GM21737 (cell line): ENCODE results near the gene ARHGAP30.
"Not testable (repeated sequence)": the region's sequence is repeated elsewhere in the genome, so short reads cannot be mapped to it uniquely, and the experiment has no call there.

Experiments
- ATAC-seq: cut with Tn5 transposase; IDR thresholded peaks from one replicate; pipeline ENCODE4 v1.9.1; 2021; ENCODE audit warnings: mild to moderate bottlenecking, moderate library complexity; ENCODE audit not compliant: unreplicated experiment

ARHGAP30 gene

DNA sequence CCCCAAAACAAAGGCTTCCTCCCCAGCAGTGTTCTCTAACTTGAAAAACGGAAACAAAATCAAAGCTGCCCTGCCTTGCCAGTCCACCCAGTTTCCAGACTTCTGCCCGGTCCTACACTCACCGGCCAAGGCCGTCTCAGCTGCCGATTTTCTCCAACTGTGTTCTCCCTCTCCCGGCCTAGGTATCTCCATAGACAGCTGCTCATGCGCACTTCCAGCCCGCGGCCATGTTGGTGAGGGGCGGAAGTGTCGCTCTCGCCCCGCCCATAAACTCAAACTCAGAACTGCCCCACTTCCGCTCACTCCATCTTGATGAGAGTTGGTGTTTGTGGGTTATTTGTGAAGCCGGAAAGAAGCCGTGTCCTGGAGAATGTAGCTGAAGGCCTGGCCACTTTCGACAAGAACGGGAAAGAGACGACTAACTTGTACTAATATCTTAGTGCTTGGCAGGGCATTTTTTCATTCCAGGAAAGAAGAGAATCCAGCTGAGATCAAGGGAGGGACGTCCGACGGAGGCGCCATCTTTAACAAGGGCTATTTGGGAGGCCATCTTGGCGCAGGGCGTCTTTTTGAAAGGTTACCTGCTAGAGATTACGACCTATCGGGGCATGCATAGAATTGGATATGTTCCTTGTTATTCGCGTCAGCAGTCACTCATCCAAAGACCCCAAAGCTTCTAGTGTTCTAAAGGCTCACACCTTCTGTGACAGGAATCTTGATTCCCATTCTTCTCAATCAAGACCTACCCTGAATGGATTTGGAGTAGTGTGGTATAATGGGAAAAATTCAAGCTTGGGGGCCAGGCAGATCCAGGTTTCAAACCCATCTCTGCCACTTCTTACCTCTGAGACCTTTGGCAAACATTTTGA is 23.7 kb downstream of the ARHGAP30 start, which contains the start of gene USF1:
TSS of gene USF1 (minus strand) at position 242 of the 869 bp plus-strand sequence. CDS start 2,702 bp downstream, outside the sequence.
- peak; percentile 53 for ATAC-seq

DNA sequence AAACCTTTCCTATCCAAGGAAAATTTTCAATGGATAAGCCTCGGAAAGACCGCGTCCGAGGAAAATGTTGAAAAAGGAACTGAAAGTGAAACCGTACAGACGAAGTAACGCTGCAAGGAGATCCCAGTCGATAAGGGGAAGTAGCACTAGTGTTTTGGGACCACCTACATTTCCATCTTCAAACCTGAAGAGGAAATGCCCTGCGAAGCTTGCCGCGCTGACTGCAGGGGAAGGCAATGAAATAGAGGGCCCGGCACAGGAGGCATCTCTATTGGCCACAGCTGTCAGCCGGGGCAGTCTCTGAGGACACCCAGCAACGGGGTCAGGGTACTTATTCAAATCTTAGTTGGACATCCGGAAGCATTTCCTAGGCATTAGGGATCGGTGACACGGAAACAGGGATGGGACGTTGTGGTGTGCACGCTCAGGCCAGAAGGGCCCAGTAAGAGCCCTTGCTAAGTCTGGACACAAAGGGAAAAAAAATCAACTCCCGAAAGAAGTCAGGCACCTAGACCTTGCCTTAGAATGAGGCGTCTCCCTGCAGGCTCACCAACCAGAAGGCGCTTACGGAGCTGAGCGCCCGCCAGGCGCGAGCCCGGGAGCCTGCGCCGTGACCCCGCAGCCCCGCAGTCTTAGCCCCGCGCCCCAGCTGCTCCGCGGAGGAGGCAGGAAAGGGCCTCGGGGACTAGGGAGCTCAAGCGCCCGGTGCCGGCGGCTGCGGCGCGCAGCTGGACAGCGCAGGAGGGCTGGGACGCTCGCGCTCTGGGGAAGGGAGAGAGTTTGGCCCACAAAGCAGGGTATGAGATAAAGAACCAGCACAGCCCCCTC is 24.6 kb downstream of the ARHGAP30 start:
- ATAC-seq, result peak; percentile 40

DNA sequence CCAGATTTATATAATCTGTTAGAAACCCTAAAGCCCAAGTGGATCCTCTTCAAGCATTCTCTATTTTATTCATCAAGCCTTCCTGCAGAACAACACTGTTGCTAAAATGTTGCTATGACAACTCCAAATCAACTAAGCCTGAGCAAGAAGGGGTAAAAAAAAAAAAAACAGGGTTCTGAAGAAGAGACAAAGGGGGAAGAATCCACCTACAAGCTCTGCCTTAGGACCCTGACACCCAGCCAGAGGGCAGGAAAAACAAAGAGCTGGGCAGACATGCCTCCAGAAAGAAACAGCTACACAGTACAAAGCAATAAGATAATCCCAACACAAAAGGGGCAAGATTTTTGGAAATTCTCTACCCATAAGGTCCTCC is 25.2 kb downstream of the ARHGAP30 start:
- no peak for ATAC-seq

DNA sequence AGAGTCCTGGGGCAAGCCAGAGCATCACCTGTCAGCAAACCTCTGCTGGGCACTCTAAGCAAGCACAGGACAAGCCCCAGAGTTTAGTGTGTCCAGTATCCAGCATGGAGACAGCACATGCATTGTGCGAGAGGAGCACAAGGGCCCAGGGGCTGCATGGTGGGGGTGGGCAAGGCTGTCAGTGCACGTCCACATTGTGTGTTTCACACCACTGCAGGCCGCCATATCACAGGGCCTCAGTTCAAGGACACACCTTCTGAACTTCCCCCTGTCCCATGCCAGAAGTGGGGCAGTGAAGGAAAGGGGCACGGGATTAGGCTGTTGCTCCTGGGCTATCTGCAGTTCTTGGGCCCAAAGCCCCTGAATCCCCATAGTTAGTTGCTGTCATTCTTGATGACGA is 30.1 kb downstream of the ARHGAP30 start:
- ATAC-seq, result no peak

DNA sequence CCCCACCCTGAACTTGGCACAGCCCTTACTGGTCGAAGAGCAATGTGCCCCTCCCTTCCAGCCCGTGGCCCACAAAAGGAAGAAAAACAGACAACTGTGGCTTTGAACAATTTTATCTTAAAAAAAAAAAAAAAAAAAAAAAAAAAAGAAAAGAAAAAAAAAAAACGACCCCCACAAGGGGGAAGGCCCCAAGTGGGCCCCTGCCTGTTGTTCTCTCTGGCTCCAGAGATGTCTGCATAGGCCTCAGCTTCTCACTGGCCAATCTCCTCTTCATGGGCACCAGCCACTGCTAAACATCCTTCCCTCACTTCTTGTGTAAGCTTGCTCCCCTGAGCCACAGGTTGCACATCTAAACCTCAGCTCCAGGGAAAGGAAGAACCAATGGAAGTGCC is 30.5 kb downstream of the ARHGAP30 start:
- ATAC-seq, result no peak

DNA sequence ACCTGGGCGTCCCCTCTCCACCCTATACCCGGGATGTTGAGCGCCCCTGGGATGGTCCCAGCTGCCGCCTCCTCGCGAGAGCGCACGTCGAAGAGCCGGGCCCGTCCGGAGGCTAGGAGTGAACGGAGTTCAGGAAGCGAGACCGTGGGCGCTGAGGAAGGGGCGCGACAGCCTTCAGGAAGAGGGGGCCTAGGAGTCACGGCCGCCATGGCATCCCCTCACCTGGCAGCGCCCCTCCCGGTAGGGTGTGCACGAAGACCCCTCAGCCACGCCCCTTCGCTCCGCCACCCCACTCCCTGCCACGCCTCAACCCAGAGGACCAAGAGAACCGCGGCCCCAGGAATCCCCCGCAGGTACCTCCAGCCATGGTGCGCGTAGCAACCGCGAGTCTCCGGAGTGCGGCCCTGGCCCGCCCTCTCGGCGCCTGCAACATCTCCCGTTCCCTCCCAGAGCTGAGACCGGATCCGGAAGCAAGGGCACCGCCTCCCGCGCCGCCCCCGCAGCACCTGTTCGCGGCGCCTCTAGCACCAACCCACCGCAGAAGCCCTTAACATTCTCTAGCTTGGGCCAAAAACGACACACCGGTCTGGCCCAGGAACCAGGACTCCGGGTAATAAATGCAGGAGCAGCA is 31.1 kb downstream of the ARHGAP30 start, which contains the start of gene TSTD1:
TSS of gene TSTD1 (minus strand) at position 442 of the 631 bp plus-strand sequence. CDS start at position 367, 75 bp downstream.
- ATAC-seq, result peak; percentile 69

DNA sequence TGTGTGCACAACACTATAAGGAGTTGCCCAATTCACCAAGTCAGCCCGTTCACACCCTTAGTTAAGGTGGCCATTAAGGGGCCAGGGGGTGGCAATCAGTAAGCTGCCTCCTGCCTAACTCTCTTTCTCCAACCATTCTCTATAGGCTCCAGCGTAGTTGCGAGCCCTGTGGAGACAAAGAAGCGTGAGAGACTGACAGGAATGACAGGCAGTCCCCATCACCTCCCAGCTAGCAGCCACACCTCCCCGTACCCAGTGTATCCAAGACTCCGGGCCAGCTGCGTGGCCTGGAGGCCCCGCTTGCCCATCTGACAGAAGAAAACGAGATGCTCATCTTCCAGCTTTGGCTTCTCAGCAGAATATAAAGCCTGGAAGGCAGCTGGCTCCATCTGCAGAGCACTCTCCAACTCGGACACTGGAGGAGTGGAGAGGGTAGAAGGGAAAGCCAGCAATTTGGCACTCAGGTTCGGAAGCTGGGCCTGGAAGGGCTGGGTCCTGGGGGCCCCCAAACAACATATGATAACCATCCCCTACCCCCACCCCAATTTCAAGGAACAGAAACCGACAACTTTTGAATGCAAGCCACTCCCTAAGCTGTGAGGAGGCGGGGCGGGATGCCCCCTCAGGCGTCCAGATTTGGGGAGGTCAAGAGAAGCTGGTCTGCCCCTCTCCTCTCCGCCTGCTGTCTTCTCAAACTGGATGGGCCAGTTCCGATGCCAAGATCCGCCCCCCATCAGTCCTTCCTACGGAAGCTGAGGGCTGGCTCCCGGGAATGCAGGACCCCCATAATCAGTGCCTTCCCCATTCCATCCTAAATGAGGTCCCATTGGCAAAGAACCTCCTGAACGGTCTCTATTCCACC is 31.8 kb downstream of the ARHGAP30 start:
- ATAC-seq, result no peak

DNA sequence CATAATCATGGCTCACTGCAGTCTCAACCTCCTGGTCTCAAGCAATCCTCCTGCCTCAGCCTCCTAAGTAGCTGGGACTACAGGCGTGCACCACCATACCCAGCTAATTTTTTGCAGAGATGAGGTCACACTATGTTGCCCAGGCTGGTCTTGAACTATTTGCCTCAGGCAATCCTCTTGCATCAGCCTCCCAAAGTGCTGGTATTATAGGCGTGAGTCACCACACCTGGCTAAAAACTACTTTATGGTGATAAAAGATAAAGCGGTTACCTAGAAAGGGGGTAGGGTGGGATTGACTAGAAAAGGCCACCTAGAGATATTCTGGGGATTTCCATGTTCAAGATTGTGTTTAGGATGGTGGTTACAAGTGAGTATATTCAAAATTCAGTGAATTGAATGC is 35.9 kb downstream of the ARHGAP30 start:
- no peak for ATAC-seq

DNA sequence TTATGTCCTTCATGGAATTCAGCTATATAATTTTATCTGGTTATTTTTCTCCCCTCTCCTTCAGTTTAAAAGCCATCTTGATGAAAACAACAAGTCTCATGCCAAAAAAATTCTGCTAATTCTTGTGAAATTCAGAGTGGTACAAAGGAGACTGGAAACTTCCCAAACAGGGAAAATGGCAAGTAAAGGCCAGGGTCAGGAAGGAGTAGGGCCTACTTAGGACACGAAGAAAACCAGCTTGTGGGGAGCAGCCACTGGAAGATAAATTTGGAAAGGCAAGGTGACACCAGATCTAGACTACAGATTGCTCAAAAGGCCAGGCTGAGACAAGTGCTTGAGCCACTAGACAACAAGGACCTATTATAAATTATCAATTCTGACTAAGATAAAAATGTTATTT is 37.3 kb downstream of the ARHGAP30 start:
- ATAC-seq, result no peak

DNA sequence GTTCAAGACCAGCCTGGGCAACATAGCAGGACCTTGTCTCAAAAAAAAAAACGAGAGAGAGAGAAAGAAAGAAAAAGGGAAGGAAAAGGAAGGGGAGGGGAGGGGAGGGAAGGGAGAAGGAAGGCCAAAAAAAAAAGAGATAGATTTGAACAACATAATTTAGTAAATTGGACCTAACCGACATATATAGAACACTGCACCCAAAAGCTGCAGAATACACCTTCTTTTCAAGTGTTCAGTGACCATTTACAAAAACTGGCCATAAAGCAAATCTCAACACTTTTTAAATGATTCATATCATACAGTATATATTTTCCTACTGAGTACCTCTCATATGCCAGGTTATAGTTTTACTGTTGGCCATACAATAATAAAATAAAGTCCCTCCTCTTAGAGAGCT is 37.8 kb downstream of the ARHGAP30 start:
- ATAC-seq, result no peak

DNA sequence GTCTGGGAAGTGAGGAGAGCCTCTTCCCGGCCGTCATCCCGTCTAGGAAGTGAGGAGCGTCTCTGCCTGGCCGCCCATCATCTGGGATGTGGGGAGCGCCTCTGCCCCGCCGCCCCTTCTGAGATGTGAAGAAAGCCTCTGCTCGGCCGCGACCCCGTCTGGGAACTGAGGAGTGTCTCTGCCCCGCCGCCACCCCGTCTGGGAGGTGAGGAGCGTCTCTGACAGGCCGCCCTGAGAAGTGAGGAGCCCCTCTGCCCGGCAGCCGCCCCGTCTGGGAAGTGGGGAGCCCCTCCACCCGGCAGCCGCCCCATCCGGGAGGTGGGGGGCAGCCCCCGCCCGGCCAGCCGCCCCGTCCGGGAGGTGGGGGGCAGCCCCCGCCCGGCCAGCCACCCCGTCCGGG is 40.2 kb downstream of the ARHGAP30 start:
- not testable (repeated sequence) for ATAC-seq

DNA sequence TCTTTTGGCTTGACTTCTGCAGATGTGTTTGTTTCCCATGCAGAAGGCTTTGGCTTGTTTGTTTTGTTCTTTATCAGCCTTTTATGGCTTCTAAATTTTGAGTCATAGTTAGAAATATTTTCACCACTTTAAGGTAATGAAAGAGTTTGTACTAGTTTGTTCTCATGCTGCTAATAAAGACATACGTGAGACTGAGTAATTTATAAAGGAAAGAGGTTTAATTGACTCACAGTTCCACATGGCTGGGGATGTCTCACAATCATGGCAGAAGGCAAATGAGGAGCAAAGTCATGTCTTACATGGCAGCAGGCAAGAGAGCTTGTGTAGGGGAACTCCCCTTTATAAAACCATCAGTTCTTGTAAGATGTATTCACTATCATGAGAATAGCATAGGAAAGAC is 42.7 kb downstream of the ARHGAP30 start:
- not testable (repeated sequence) for ATAC-seq

DNA sequence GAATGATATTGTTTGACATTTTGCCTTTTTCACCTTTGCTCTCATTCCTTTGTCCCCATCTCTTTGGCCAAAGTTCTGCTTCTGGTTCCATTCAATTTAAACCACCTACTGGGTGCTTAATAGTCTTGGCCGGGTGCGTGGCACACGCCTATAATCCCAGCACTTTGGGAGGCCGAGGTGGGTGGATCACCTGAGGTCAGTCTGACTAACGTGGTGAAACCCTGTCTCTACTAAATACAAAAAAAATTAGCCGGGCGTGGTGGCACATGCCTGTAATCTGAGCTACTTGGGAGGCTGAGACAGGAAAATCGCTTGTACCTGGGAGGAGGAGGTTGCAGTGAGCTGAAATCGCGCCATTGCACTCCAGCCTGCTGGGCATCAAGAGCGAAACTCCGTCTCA is 47.3 kb downstream of the ARHGAP30 start:
- not testable (repeated sequence) for ATAC-seq

DNA sequence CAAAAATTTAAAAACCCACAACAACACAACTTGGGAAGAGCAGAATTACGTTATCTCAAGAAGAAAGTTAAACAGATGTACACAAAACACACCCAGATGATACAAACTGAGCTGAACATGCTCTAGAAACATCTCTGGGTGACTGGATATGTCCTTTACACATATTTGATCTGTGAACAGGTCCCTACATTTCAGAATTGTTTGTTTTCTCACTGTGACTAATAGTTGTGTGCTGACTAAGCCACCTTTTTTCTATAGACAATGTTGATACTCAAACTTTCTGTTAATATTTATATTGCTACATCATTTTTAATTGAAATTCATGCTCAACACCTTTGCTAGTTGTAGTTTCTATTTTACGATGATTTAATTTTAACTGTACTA is 47.7 kb downstream of the ARHGAP30 start:
- ATAC-seq, result no peak

DNA sequence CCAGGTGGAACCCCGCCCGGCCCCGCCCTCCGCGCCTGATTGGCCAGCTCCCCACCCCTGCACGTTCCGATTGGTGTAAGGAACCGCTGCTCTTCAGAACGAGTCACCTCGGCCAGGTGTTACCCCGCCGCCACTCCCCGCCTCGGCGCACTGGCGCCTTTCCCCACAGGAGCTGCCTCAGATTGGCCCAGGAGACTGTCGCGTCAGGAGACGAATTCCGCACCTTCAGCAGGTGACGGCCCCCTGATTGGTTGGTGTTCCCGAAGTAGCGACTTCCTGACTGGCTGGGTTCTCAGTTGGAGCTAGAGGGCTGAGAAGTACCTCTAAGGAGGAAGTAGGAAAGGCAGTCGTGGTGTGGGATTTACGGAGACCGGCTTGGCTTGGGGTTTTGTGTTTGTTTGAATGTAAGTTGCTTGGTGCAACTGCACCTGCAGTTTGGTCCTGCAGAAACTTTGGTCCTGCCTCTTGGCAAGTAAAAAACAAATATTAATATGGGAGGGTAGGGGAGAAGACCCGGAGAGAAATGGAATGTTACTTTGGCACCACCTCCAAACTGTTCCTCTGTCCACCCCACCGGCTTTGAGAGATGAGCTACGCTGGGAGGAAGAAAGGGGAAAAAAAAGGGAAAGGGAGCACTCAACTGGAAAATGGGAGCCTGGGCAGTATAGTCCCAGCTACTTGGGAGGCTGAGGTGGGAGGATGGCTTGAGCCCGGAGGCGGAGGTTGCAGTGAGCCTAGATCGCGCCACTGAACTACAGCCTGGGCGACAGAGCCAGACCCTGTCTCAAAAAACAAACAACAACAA is 48.3 kb downstream of the ARHGAP30 start:
- ATAC-seq, result peak; percentile 78

DNA sequence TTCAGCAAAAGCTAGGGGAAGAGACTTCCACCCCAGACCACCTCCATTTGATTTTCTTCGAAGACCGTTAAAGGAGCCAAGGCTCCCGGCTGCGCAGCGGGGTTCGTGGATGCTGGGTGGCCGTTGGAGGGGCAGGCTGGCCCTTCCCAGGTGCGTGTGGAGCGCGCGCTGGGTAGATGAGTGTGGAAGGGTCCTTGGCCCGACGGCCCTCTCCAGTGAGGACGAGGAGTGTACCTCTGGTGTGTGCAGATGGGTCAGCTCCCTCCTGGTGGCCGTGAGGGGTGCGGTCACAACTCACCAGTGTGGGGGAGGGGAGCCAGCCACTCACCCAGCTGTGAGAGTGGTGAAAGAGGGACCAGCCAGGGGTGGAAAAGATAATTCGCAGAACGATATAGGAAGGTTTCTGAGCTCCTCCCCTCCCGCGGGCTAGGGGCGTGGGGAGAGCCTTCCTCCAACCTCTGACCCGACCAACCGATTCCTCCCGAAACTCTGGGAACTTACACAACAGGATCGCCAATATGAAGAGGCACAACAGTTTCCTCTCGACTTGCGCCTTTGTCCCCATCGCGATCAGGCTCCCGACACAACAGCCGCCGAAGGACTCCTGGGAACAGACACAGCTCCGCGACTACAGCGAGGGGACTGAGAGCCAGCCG is 49.1 kb downstream of the ARHGAP30 start, which contains the start of gene F11R:
TSS of gene F11R (minus strand) at position 644 of the 656 bp plus-strand sequence. CDS start at position 565, 79 bp downstream.
- peak; percentile 31 for ATAC-seq

DNA sequence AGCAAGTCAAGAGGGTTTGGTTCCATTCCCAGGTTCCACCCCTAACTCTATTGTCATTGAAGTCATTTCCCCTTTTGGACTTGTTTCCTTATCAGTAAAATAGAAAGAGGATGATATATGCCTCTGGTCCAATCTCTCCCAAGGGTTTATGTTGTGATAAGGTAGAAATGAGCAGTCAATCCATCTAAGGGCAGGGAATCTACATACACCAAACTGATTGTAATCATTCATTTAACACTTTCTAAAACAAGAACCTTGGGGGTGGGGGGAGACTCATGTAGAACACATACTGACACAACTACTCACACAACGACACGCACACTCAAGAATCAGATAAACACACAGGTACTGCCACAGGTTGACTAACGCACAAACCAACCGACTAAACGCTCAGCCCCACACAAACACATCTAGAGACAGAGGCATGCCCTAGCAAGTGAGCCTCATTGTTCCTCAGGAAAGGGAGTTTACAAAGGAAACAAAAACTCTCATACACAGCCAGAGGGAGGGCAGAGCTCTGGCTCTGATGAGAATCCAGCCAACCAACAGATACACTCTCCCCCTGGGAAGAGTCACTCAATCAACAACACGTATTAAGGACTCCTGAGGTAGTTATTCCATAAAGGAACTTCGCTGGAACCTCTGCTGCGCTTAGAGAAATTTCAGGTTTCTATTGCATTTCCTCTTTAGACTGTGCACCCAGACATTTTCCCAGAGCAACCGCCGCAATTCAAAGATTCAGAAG is 49.8 kb downstream of the ARHGAP30 start:
- peak; percentile 1 for ATAC-seq

DNA sequence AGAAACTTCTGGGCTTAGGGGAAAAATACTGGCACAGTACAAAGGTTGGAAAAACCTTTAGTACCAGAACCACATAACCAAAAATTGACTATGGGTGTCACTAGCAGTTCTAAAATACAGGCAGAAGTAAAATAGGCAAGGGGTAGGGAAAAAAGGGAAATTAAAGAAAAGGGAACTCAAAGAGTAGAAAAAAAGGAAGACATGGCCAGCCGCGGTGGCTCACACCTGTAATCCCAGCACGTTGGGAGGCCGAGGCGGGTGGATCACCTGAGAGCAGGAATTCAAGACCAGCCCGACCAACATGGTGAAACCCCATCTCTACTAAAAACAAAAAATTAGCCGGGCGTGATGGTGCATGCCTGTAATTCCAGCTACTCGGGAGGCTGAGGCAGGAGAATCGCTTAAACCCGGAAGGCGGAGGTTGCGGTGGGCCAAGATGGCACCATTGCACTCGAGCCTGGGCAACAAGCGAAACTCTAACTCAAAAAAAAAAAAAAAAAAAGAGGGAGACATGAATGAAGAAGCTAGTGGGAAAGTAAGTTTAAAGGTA is 50.5 kb downstream of the ARHGAP30 start:
- not testable (repeated sequence) for ATAC-seq
